Activated CD8-positive, alpha-beta memory T cell treated with anti-CD3 and anti-CD28 coated beads, Interleukin-2, amount 10 ng/mL, durations not matched to agents 7 days and 5 days (primary cell): ENCODE data around the gene TTN. TPM values are rescaled to one million over a fixed set of nuclear protein-coding genes. Genes with fewer than 3 reads are reported as not detected.
"Not testable (repeated sequence)": the region's sequence is repeated elsewhere in the genome, so short reads cannot be mapped to it uniquely, and the experiment has no call there.

ENCODE experiments used
- ATAC-seq: fragments of 150-1000 bp; cut with Tn5 transposase; one replicate; pipeline ENCODE4 v1.10.0; 2021; ENCODE audit warnings: moderate library complexity
- CTCF ChIA-PET: fragments of 350-600 bp; sonication (Branson Sonifier 250); formaldehyde crosslinking; loops from one replicate; lab custom pipeline; 2021; ENCODE audit warnings: antibody characterized with exemption; lab: Charles Lee
- DNase-seq: peaks from one replicate; pipeline ENCODE4 v3.0.0-alpha.2; 2020
- H3K27ac Mint-ChIP-seq: one replicate; pipeline ENCODE4 v1.8.0; 2021; ENCODE audit warnings: mild to moderate bottlenecking, mixed read lengths
- H3K27me3 Mint-ChIP-seq: one replicate; pipeline ENCODE4 v1.8.0; 2021; ENCODE audit warnings: mixed read lengths
- H3K36me3 Mint-ChIP-seq: one replicate; pipeline ENCODE4 v1.8.0; 2021; ENCODE audit warnings: mild to moderate bottlenecking, mixed read lengths
- H3K4me1 Mint-ChIP-seq: one replicate; pipeline ENCODE4 v1.8.0; 2021; ENCODE audit warnings: mixed read lengths
- H3K4me3 Mint-ChIP-seq: one replicate; pipeline ENCODE4 v1.8.0; 2021; ENCODE audit warnings: mild to moderate bottlenecking, moderate library complexity, mixed read lengths
- H3K9me3 Mint-ChIP-seq: one replicate; pipeline ENCODE4 v1.8.0; 2022; ENCODE audit warnings: low read depth, mixed read lengths
- total RNA-seq, 2 experiments: library from RNA; stranded (reverse); gene quantifications; one replicate each; pipeline ENCODE4 v1.2.3, GENCODE V29; 2021

Gene TTN
- total RNA-seq, 2 experiments from 2014 or later: 7.0 to 11.5 TPM

DNA sequence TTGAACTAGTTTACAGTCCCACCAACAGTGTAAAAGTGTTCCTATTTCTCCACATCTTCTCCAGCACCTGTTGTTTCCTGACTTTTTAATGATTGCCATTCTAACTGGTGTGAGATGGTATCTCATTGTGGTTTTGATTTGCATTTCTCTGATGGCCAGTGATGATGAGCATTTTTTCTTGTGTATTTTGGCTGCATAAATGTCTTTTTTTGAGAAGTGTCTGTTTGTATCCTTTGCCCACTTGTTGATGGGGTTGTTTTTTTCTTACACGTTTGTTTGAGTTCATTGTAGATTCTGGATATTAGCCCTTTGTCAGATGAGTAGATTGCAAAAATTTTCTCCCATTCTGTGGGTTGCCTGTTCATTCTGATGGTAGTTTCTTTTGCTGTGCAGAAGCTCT lies 281.8 kb downstream of the TTN start:
- H3K27me3 Mint-ChIP-seq, H3K9me3 Mint-ChIP-seq, ATAC-seq, DNase-seq, CTCF ChIA-PET, H3K4me3 Mint-ChIP-seq, H3K27ac Mint-ChIP-seq: not testable (repeated sequence)
- H3K4me1 Mint-ChIP-seq: peaks cover 60% of the 10 kb centered on the region
- H3K36me3 Mint-ChIP-seq: peaks cover 34% of the 10 kb centered on the region

DNA sequence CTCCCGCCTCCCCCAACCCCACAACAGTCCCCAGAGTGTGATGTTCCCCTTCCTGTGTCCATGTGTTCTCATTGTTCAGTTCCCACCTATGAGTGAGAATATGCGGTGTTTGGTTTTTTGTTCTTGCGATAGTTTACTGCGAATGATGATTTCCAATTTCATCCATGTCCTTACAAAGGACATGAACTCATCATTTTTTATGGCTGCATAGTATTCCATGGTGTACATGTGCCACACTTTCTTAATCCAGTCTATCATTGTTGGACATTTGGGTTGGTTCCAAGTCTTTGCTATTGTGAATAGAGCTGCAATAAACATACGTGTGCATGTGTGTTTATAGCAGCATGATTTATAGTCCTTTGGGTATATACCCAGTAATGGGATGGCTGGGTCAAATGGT lies 282.2 kb downstream of the TTN start:
- ATAC-seq, H3K9me3 Mint-ChIP-seq, H3K27me3 Mint-ChIP-seq, H3K27ac Mint-ChIP-seq, DNase-seq: not testable (repeated sequence)
- CTCF ChIA-PET: interaction anchor here (2.6 kb wide), 1 partner anchor 11 kb away, joined by 11 read pairs; no protein-coding TSS in a partner anchor
- peaks cover 57% of the 10 kb centered on the region for H3K4me1 Mint-ChIP-seq
- H3K4me3 Mint-ChIP-seq: peak overlapping the region; percentile 28
- peaks cover 32% of the 10 kb centered on the region for H3K36me3 Mint-ChIP-seq

DNA sequence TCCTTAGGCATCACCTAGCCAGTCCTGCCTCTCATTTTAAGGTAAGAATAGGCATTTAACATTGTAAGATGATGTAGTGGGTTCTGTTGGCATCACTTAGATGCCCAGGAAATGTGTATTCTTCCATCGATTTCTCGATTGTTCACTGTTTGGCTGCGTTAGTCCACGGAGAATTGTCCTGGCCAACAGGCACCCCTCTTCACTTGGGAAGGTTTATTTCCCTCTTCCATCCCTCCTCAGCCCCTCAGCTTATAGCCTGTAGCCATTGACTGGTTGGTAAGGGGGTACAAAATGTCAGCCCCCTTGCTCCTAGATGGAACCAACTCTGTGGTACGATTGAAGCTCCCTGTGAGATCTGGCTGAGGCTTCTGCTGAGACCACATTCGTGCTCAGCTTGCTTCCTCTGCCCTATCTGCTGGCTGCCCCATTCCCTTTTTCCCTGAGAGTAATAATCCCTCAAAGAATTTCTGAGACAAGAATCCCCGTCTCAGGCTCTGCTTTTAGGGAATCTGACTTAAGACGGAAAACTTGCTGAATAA lies 283.6 kb downstream of the TTN start:
- Mint-ChIP-seq H3K9me3 (peaks cover 2% of the 10 kb centered on the region), H3K27me3 (no peaks in the 10 kb centered on the region), H3K4me1 (peaks cover 53% of the 10 kb centered on the region), H3K36me3 (peaks cover 31% of the 10 kb centered on the region), H3K4me3 (peak overlapping the region; percentile 91), H3K27ac (peak overlapping the region; percentile 88)
- DNase-seq (no peak), ATAC-seq (peak; percentile 9)
- CTCF ChIA-PET: interaction anchor here (0.9 to 3.4 kb wide), 11 partner anchors 9 to 412 kb away, joined by 3 to 29 read pairs (median 6); partner anchors contain the start of genes PJVK, PLEKHA3, PRKRA and RBM45

DNA sequence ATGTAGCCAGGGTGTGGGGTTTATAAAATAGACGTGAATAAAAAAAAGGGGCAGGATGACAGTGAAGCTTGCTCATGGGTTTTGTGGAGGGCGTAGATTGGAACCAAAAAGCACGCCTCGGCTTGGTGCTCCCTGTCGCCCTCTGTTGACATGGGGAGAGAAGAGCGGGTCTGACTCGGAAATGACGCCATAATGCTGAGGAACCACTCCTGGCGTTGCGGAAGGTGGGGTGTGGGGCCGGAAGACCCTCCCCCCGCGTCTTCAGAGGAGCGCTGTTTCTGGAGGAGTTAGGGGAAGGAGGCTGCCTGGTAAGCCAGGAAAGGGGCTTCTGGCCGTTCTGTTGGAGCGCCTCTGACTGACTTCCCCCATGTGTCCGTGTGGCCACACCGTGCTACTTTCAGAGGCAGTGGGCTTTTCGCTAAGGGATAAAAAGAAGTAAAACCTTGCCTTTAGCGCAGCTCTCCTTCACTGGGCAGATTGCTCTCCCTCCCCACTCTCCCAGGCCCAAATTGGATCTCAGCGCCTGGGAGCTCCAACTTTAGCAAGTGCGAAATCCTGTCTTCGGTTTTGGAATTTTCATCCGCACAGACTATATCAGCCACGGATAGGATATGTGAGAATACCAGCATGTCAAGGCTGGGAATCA lies 284.1 kb downstream of the TTN start:
- peaks cover 2% of the 10 kb centered on the region for H3K9me3 Mint-ChIP-seq
- peaks cover 51% of the 10 kb centered on the region for H3K4me1 Mint-ChIP-seq
- peak; percentile 97 for ATAC-seq

DNA sequence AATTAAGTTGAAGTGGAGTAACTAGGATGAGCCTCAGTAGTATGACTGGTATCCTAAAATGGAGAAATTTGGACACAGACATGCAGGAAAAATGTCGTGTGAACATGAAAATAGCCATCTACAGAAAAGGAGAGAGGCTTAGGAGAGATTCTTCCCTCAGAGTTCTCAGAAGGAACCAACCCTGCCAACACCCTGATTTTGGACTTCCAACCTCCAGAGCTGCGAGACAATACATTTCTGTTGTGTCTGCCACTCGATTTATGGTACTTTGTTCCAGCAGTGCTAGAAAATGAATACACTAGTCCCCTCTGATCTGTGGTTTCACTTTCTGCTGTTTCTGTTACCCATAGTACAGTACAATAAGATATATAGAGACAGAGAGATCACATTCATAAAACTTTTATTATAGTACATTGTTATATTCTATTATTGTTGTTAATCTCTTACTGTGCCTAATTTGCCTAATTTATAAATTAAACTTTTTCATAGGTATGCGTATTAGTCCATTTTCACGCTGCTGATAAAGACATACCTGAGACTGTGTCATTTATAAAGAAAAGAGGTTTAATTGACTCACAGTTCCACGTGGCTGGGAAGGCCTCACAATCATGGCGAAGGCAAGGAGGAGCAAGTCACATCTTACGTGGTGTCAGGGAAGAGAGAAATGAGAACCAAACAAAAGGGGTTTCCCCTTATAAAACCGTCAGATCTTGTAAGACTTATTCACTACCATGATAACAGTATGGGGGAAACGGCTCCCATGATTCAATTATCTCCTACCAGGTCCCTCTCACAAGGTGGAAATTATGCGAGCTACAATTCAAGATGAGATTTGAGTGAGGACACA lies 285.7 kb downstream of the TTN start:
- CTCF ChIA-PET: interaction anchor here (1.5 to 3.4 kb wide), 8 partner anchors 11 to 410 kb away, joined by 4 to 29 read pairs (median 6); partner anchors contain the start of genes PJVK, PLEKHA3, PRKRA and RBM45
- DNase-seq: no peak
- peaks cover 27% of the 10 kb centered on the region for H3K36me3 Mint-ChIP-seq
- ATAC-seq: no peak
- peaks cover 44% of the 10 kb centered on the region for H3K4me1 Mint-ChIP-seq
- peak overlapping the region; percentile 35 for H3K4me3 Mint-ChIP-seq
- peak overlapping the region; percentile 67 for H3K27ac Mint-ChIP-seq
- no peaks in the 10 kb centered on the region for H3K27me3 Mint-ChIP-seq
- peaks cover 2% of the 10 kb centered on the region for H3K9me3 Mint-ChIP-seq

More for the DNA sequence above, 284.1 kb downstream of the TTN start:
- H3K27ac Mint-ChIP-seq: peak overlapping the region; percentile 88
- H3K27me3 Mint-ChIP-seq: no peaks in the 10 kb centered on the region
- CTCF ChIA-PET: interaction anchor here (0.9 to 3.4 kb wide), 15 partner anchors 9 to 411 kb away, joined by 3 to 29 read pairs (median 5); partner anchors contain the start of genes PJVK, PLEKHA3, PRKRA and RBM45
- peaks cover 30% of the 10 kb centered on the region for H3K36me3 Mint-ChIP-seq
- peak; percentile 92 for DNase-seq
- H3K4me3 Mint-ChIP-seq: peak overlapping the region; percentile 91

DNA sequence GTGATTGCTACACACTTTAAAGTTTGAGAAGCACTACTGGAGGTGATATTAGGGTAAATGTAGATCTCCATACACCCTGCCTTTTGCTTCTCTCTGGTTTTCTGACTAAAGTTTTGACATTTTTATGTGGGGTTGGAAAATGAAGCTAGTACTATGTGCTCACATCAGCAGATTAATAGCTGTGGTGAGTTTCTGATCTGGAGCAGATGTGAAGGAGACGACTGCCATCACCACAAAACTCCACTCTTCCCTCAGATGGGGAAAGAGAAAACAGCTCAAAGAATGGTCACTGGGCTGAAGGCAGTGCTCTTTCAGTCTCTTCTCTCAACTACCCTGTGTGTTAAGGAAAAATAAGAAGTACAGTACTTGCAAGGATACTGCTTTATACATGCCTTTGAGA lies 289.7 kb downstream of the TTN start:
- peaks cover 36% of the 10 kb centered on the region for H3K4me1 Mint-ChIP-seq
- no peak overlapping the region for H3K27ac Mint-ChIP-seq
- ATAC-seq: no peak
- peaks cover 2% of the 10 kb centered on the region for H3K9me3 Mint-ChIP-seq
- no peak overlapping the region for H3K4me3 Mint-ChIP-seq
- H3K27me3 Mint-ChIP-seq: no peaks in the 10 kb centered on the region
- CTCF ChIA-PET: interaction anchor here (1.2 kb wide), 1 partner anchor 122 kb away, joined by 3 read pairs; no protein-coding TSS in a partner anchor
- DNase-seq: no peak
- peaks cover 27% of the 10 kb centered on the region for H3K36me3 Mint-ChIP-seq

DNA sequence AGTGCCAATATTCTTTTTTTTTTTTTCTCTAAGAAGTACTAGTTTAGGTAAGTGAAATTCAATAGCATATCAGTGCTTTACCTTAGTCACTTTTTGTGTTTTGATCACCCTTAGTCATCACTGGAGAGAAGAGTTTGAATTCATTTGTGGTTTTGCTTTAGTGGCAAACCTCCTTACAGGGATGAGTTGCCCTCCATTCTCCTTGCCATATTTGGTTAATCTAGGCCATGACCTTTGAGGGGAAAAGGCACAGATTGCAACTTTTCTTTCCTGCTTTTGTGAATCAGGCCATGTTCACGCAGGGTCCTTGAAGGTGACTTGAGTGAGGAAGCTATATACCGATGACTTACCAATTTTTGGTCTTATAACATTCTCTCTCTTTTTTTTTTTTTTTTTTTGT lies 292.6 kb downstream of the TTN start:
- CTCF ChIA-PET: interaction anchor here (2.9 kb wide), 1 partner anchor 9 kb away, joined by 11 read pairs; no protein-coding TSS in a partner anchor
- peaks cover 24% of the 10 kb centered on the region for H3K4me1 Mint-ChIP-seq
- peak overlapping the region; percentile 78 for H3K27ac Mint-ChIP-seq
- H3K4me3 Mint-ChIP-seq: no peak overlapping the region
- H3K36me3 Mint-ChIP-seq: peaks cover 29% of the 10 kb centered on the region
- no peaks in the 10 kb centered on the region for H3K27me3 Mint-ChIP-seq
- peak; percentile 73 for DNase-seq
- ATAC-seq: peak; percentile 94
- H3K9me3 Mint-ChIP-seq: no peaks in the 10 kb centered on the region

DNA sequence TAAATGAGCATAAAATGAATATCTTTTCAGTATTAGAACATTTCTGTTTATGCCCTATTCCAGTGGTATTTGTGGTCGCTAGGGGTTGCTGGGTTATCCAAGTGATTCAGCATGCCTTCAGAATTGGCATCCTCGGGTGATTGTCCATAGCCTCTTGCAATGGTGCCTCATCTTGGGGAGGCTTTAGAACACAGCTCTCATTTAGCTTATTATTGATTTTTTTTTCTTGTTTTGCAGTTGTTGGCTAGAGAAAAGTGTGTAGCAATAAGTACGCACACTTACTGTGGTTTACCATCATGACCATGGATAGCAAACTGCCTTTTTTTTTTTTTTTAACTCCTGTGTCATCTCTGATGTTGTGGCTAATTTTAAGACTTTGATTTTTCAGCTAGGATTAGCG lies 293.3 kb downstream of the TTN start:
- Mint-ChIP-seq H3K27me3 (no peaks in the 10 kb centered on the region), H3K4me3 (no peak overlapping the region), H3K4me1 (peaks cover 25% of the 10 kb centered on the region), H3K9me3 (no peaks in the 10 kb centered on the region), H3K27ac (no peak overlapping the region), H3K36me3 (peaks cover 33% of the 10 kb centered on the region)
- DNase-seq (no peak), ATAC-seq (no peak)
- CTCF ChIA-PET: interaction anchor here (2.9 kb wide), 1 partner anchor 10 kb away, joined by 11 read pairs; no protein-coding TSS in a partner anchor

DNA sequence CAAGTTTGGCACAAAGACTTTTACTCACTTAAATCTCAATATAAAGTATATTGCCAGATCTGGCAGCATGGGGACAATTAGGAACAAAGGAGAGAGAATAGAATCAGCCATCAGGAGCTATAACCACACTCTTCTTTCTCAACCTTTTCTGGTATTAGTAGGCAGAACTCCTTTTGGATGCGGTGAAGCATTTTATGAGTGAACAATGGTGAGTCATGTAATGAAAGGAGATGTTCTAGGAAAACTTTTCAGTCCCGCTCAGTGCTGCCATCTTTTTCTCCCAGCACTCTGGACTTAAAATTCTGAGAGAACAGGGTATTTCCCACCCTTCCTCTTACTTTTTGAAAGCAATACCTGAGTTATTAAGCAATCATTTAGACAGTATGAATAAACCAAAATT lies 294.7 kb downstream of the TTN start:
- H3K27me3 Mint-ChIP-seq: no peaks in the 10 kb centered on the region
- H3K27ac Mint-ChIP-seq: no peak overlapping the region
- DNase-seq (no peak), ATAC-seq (no peak)
- peaks cover 38% of the 10 kb centered on the region for H3K4me1 Mint-ChIP-seq
- no peaks in the 10 kb centered on the region for H3K9me3 Mint-ChIP-seq
- H3K4me3 Mint-ChIP-seq: no peak overlapping the region
- CTCF ChIA-PET: no interaction called here
- H3K36me3 Mint-ChIP-seq: peaks cover 27% of the 10 kb centered on the region

DNA sequence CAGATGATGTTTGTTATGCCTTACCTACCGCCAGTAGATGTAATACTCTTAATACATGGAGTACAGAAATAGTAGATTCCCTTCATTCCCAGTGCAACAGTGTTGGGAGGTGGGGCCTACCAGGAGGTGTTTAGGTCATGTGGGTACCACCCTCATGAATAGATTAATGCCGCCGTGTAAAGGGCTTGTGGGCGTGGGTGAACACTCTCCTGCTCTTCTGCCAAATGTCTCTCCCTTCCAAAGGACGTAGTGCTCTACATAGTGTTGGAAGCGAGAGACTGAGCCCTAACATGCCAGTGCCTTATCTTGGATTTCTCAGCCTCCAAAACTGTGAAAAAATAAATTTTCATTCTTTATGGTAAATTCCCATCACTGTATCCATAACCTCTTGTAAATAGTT lies 296.8 kb downstream of the TTN start:
- no peak overlapping the region for H3K27ac Mint-ChIP-seq
- no peaks in the 10 kb centered on the region for H3K27me3 Mint-ChIP-seq
- no peaks in the 10 kb centered on the region for H3K9me3 Mint-ChIP-seq
- peaks cover 44% of the 10 kb centered on the region for H3K4me1 Mint-ChIP-seq
- CTCF ChIA-PET: interaction anchor here (1.9 kb wide), 1 partner anchor 12 kb away, joined by 6 read pairs; no protein-coding TSS in a partner anchor
- peaks cover 39% of the 10 kb centered on the region for H3K36me3 Mint-ChIP-seq
- H3K4me3 Mint-ChIP-seq: no peak overlapping the region
- no peak for ATAC-seq
- DNase-seq: no peak

DNA sequence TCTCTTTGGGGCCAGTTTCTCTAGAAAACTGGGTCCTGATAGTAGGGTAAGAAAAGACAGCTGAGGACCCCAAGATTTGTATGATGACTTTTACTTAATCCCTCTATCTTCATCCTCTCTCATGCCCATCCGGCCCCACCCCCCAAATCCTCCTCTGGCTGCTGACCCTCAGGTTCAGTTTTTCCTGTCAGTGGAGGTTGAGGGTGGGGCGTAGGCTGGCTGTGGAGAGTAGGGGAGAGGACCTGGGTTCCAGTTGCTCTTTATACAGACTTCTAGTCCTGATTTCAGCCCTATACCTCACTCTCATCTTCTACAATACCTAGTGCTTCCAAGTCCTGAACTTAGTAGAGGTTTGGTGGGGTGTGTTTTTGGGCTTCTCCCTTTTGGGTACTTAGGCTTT lies 298.6 kb downstream of the TTN start:
- H3K9me3 Mint-ChIP-seq: no peaks in the 10 kb centered on the region
- H3K27ac Mint-ChIP-seq: no peak overlapping the region
- H3K4me1 Mint-ChIP-seq: peaks cover 28% of the 10 kb centered on the region
- CTCF ChIA-PET: interaction anchor here (1.2 to 1.3 kb wide), 2 partner anchors 14 to 94 kb away, joined by 3 to 4 read pairs; no protein-coding TSS in a partner anchor
- peaks cover 41% of the 10 kb centered on the region for H3K36me3 Mint-ChIP-seq
- DNase-seq: no peak
- ATAC-seq: no peak
- H3K4me3 Mint-ChIP-seq: no peak overlapping the region
- H3K27me3 Mint-ChIP-seq: no peaks in the 10 kb centered on the region

DNA sequence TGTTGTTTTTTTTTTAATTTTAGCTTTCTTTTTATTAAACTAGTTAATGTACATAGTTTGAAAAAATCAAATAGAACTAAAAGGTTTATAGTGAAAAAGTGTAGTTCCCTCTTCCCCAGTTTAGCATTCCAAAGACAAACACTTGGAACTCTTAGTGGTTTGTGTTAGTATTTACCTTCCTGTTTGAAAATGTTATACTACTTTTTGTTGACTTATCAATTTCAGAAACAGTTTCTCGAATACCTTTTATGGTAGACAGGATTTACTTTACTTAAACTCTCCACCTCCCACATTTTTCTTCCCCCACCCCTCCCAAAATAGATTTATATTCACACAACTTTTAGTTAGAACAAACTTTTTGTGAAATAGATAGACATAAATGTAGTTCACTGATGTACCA lies 300.3 kb downstream of the TTN start:
- CTCF ChIA-PET: interaction anchor here (1.5 kb wide), 1 partner anchor 16 kb away, joined by 5 read pairs; no protein-coding TSS in a partner anchor
- Mint-ChIP-seq H3K4me3 (no peak overlapping the region), H3K9me3 (no peaks in the 10 kb centered on the region), H3K4me1 (peaks cover 20% of the 10 kb centered on the region), H3K27me3 (no peaks in the 10 kb centered on the region), H3K27ac (peak overlapping the region; percentile 28), H3K36me3 (peaks cover 42% of the 10 kb centered on the region)
- ATAC-seq (no peak), DNase-seq (no peak)

DNA sequence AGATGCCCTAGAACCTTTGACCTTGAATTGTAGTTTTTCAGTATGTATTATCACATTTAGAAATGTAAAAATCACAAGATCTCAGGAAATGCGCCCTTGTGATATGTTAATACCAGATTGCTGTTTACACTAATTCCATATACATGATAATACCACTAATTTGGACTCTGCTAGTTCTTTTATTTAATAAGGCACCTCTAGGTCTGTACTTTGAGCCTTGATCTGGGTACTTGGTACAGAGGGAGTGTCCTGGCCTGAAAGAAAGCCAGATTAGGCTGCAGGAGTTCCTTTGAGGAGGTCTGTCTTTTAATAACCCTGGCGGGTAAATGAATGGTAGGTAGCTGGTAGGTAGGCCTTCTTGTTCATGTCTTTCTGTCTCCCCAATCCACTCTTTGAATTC lies 300.7 kb downstream of the TTN start:
- Mint-ChIP-seq H3K4me1 (peaks cover 20% of the 10 kb centered on the region), H3K36me3 (peaks cover 42% of the 10 kb centered on the region), H3K27ac (no peak overlapping the region), H3K4me3 (no peak overlapping the region), H3K27me3 (no peaks in the 10 kb centered on the region), H3K9me3 (no peaks in the 10 kb centered on the region)
- CTCF ChIA-PET: interaction anchor here (1.5 kb wide), 1 partner anchor 17 kb away, joined by 5 read pairs; no protein-coding TSS in a partner anchor
- no peak for ATAC-seq
- DNase-seq: no peak
